Endothelial cell of umbilical vein (primary cell): Measurements from ENCODE around the gene SLC17A2. TPM values are rescaled to one million over a fixed set of nuclear protein-coding genes. Genes with fewer than 3 reads are reported as not detected.

ENCODE experiments used
- Bru-seq: library from RNA; stranded (reverse); fragments of 400-500 nt; gene quantifications from one replicate; lab custom pipeline; 2021; lab: Mats Ljungman, UMichigan
- BruChase-seq, 2 experiments: library from RNA; stranded (reverse); fragments of 400-500 nt; gene quantifications; one replicate each; lab custom pipeline; 2021; lab: Mats Ljungman, UMichigan
- BruUV-seq: library from RNA; stranded (reverse); fragments of 400-500 nt; replicated peaks from 2 replicates; lab custom pipeline; 2021; lab: Mats Ljungman, UMichigan
- CTCF ChIA-PET: fragments of 300-600, 350-600 bp; sonication (Branson Sonifier 250); formaldehyde crosslinking; loops from one replicate; lab custom pipeline; 2021; ENCODE audit warnings: antibody characterized with exemption, inconsistent platforms; lab: Charles Lee
- POLR2A ChIA-PET: fragments of 300-600, 350-600 bp; sonication (Branson Sonifier 250); formaldehyde crosslinking; loops from one replicate; lab custom pipeline; 2021; ENCODE audit warnings: antibody characterized with exemption, inconsistent platforms; lab: Charles Lee
- DNase-seq: peaks from one replicate; pipeline ENCODE4 v3.0.0-alpha.2; 2011; ENCODE audit warnings: low read depth, low spot score
- FAIRE-seq: peaks from 2 replicates; lab custom pipeline; 2011; peaks lifted over from hg19 to GRCh38; lab: Jason Lieb, UNC
- H2AFZ ChIP-seq: 2 replicates; pipeline ENCODE4 v1.6.0; 2012; ENCODE audit warnings: low read depth, low read length, control low read depth, inconsistent platforms
- H3K27ac ChIP-seq: 2 replicates; pipeline ENCODE4 v1.5.1; 2011; ENCODE audit warnings: low read depth, mild to moderate bottlenecking, control low read depth, low read length, moderate library complexity; ENCODE audit not compliant: insufficient read depth
- H3K27me3 ChIP-seq, 2 experiments: 2 replicates each; pipeline versions ENCODE4 v1.6.0 to v1.6.1; 2011; ENCODE audit warnings: low read length in 2 of 2, mixed read lengths in 1 of 2; ENCODE audit not compliant: control insufficient read depth in 2 of 2, insufficient read depth in 2 of 2
- H3K36me3 ChIP-seq, 2 experiments: 2 replicates in 1 of 2; 3 replicates in 1 of 2; pipeline ENCODE4 v1.5.1; 2011; ENCODE audit warnings: low read length in 2 of 2, mild to moderate bottlenecking in 1 of 2, moderate library complexity in 1 of 2; ENCODE audit not compliant: control insufficient read depth in 2 of 2, insufficient read depth in 2 of 2; ENCODE audit errors: extremely low read depth in 1 of 2
- H3K4me1 ChIP-seq: 3 replicates; pipeline ENCODE4 v1.5.1; 2011; ENCODE audit warnings: mild to moderate bottlenecking, low read length; ENCODE audit not compliant: control insufficient read depth, insufficient read depth; ENCODE audit errors: extremely low read depth
- H3K4me2 ChIP-seq: 2 replicates; pipeline ENCODE4 v1.6.1; 2011; ENCODE audit warnings: low read length, control low read depth, mixed read lengths; ENCODE audit not compliant: insufficient read depth
- H3K4me3 ChIP-seq, 3 experiments: fragments of 200-600 bp in 1 of 3; sonication (generic), shearing (Covaris generic) in 1 of 3; replicated peaks in 1 of 3; 2 replicates each; pipeline ENCODE4 v1.5.1; 2011 to 2016; ENCODE audit warnings: control low read depth in 3 of 3, low read length in 3 of 3, mild to moderate bottlenecking in 2 of 3, inconsistent platforms in 1 of 3, low read depth in 1 of 3, moderate library complexity in 1 of 3; ENCODE audit not compliant: insufficient read depth in 1 of 3
- H3K79me2 ChIP-seq: 2 replicates; pipeline ENCODE4 v1.6.0; 2012; ENCODE audit warnings: low read length, inconsistent platforms; ENCODE audit not compliant: control insufficient read depth, insufficient read depth
- H3K9ac ChIP-seq: replicated peaks from 2 replicates; pipeline ENCODE3; 2011; ENCODE audit warnings: low read length, control low read depth; ENCODE audit not compliant: insufficient read depth; ENCODE audit errors: extremely low read depth
- H3K9me1 ChIP-seq: replicated peaks from 3 replicates; pipeline ENCODE4 v1.6.0; 2011; ENCODE audit warnings: mild to moderate bottlenecking, low read length; ENCODE audit not compliant: control insufficient read depth, insufficient read depth; ENCODE audit errors: extremely low read depth
- H3K9me3 ChIP-seq: replicated peaks from 2 replicates; pipeline ENCODE4 v1.5.1; 2012; ENCODE audit warnings: low read length, inconsistent platforms; ENCODE audit not compliant: control insufficient read depth, insufficient read depth
- H4K20me1 ChIP-seq: replicated peaks from 2 replicates; pipeline ENCODE3; 2011; ENCODE audit warnings: mild to moderate bottlenecking, low read length; ENCODE audit not compliant: control insufficient read depth, insufficient read depth; ENCODE audit errors: extremely low read depth
- EZH2 ChIP-seq: IDR thresholded peaks from 2 replicates; pipeline ENCODE4 v1.6.1; 2012; ENCODE audit warnings: borderline replicate concordance, low read depth, mild to moderate bottlenecking, moderate library complexity, low read length, inconsistent platforms; ENCODE audit not compliant: severe bottlenecking
- FOS ChIP-seq: IDR thresholded peaks from 2 replicates; pipeline ENCODE4 v1.6.1; 2011; ENCODE audit warnings: mild to moderate bottlenecking, low read length, moderate library complexity, borderline replicate concordance; ENCODE audit not compliant: insufficient read depth
- GATA2 ChIP-seq: IDR thresholded peaks from 2 replicates; pipeline ENCODE4 v1.7.0; 2011; ENCODE audit warnings: low read depth, mild to moderate bottlenecking, moderate library complexity, mixed read lengths, low read length; ENCODE audit not compliant: insufficient read length, insufficient read depth
- JUN ChIP-seq: IDR thresholded peaks from 2 replicates; pipeline ENCODE4 v1.6.1; 2011; ENCODE audit warnings: borderline replicate concordance, low read depth; ENCODE audit not compliant: insufficient read length, insufficient read depth
- MAX ChIP-seq: IDR thresholded peaks from 2 replicates; pipeline ENCODE4 v1.6.1; 2011; ENCODE audit not compliant: insufficient read depth, insufficient read length
- MYC ChIP-seq: IDR thresholded peaks from one replicate; pipeline ENCODE4 v1.6.1; 2011; ENCODE audit warnings: mild to moderate bottlenecking, low read depth, low read length
- POLR2A ChIP-seq: IDR thresholded peaks from 2 replicates; pipeline ENCODE4 v1.6.1; 2012; ENCODE audit warnings: low read depth, mild to moderate bottlenecking, control low read depth, low read length
- POLR2AphosphoS5 ChIP-seq: IDR thresholded peaks from 2 replicates; pipeline ENCODE4 v1.6.1; 2012; ENCODE audit warnings: low read depth, mild to moderate bottlenecking, control low read depth, low read length, moderate library complexity; ENCODE audit not compliant: insufficient read depth
- dilution Hi-C: fragments of 300-500 bp; cut with MboI; formaldehyde crosslinking; loops from one replicate; pipeline ENCODE4 v1.15.0; 2019; ENCODE audit warnings: low sequenced_read_pairs; ENCODE audit not compliant: extremely low pct_ligation_motif_present
- intact Hi-C: fragments of 100-400 bp; cut with micrococcal nuclease; formaldehyde crosslinking; loops from one replicate; pipeline ENCODE4 v1.10.0; 2022
- long read RNA-seq: library from polyadenylated mRNA; stranded (forward); transcript quantifications from one replicate; pipeline ENCODE4 v2.0.0, GENCODE V29; 2021
- polyA minus RNA-seq, 3 experiments: library from RNA; depleted of rRNA, polyadenylated mRNA; stranded (reverse); fragments of >200 nt; gene quantifications; 1 replicate in 1 of 3; 2 replicates in 2 of 3; pipeline ENCODE4 v1.2.3, GENCODE V29; 2011
- polyA plus RNA-seq, 4 experiments: library from polyadenylated mRNA; depleted of rRNA in 3 of 4; stranded (reverse) in 3 of 4; unstranded in 1 of 4; fragments of >200 nt; gene quantifications; 2 replicates each; pipeline versions ENCODE4 v1.2.1 to v1.2.3, GENCODE V29; 2011 to 2012; ENCODE audit warnings: missing spikeins in 1 of 4
- total RNA-seq: library from RNA; stranded (reverse); gene quantifications from 2 replicates; pipeline ENCODE4 v1.2.3, GENCODE V29; 2021

SLC17A2 gene, protein sequence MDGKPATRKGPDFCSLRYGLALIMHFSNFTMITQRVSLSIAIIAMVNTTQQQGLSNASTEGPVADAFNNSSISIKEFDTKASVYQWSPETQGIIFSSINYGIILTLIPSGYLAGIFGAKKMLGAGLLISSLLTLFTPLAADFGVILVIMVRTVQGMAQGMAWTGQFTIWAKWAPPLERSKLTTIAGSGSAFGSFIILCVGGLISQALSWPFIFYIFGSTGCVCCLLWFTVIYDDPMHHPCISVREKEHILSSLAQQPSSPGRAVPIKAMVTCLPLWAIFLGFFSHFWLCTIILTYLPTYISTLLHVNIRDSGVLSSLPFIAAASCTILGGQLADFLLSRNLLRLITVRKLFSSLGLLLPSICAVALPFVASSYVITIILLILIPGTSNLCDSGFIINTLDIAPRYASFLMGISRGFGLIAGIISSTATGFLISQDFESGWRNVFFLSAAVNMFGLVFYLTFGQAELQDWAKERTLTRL
- total RNA-seq = not detected in 2 replicates
- polyA plus RNA-seq = not detected in 2 replicates
- not detected in 2 replicates for polyA plus RNA-seq (2011; cell fraction: cytosol; rRNA removed)
- not detected in 2 replicates for polyA plus RNA-seq (2011; cell fraction: nucleus; rRNA removed)
- polyA plus RNA-seq (2012) = not detected in 2 replicates
- not detected in 2 replicates for polyA minus RNA-seq
- not detected for polyA minus RNA-seq (2011; cell fraction: cytosol; rRNA and poly(A)+ RNA removed)
- not detected in 2 replicates for polyA minus RNA-seq (2011; cell fraction: nucleus; rRNA and poly(A)+ RNA removed)
- not detected for Bru-seq, nascent RNA
- not detected for BruChase-seq, experiment 1, labeled RNA remaining after a 6-hour chase
- BruChase-seq, experiment 2, labeled RNA remaining after a 2-hour chase = not detected
- long read RNA-seq = 0 reads

DNA sequence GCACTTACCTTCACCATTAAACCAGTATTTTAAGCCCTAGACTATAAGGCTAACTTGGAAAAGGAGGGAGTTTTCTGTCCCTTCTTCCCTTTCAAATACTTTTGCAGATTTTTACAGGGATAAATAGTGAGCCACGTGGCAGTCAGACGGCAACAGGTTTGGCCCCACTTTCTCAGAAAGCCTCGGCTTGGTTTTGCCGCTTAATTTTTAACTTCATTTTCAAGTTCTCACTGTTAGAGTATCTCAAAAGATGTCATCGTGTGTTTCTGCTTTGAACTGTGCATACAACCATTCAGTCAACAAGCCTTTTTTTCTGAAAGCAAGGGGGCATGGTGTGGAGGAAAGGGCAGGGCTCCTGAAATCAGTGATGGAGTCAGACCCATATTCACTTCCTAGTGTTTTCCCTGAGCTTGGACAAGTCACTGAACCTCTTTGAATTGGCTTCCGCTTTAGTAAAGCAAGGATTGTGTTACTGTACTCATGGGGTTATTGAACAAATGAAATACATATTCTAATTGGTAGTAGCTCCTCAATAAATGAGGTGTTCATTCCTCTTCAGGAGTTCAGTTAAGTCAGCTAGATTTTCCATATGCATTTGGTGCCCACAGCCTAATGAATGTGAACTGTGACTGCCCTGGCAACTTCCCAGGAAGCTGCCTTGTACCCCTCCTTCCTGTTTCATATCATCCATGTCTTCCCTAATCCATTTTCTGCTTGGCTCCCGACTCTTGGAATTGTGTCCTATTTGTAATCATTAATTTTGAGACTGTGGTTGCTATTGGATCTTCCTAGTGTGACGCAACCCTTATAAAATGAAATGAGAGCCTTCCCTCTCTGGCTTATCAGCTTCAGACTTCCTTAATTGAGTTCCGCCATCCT is at the start of gene SLC17A2:
TSS of gene SLC17A2 (minus strand) at position 160 of the 879 bp plus-strand sequence. CDS start 4,895 bp downstream, outside the sequence.
- DNase-seq (peak; percentile 13), FAIRE-seq (no peak)
- BruUV-seq = no TSS peak
- ChIA-PET CTCF (no interaction called here), POLR2A (no interaction called here)
- H2AFZ ChIP-seq = no peak within 1 kb of the TSS
- no peaks in the 10 kb centered on the region for H3K27me3 ChIP-seq
- intact Hi-C loops = no loop called here
- H3K4me3 ChIP-seq = no peak within 1 kb of the TSS
- H3K79me2 ChIP-seq = no peaks in the 10 kb centered on the region
- no peak within 1 kb of the TSS for H3K4me2 ChIP-seq
- no peak within 1 kb of the TSS for H3K27ac ChIP-seq
- no peaks in the 10 kb centered on the region for H4K20me1 ChIP-seq
- no peaks in the 10 kb centered on the region for H3K9me1 ChIP-seq
- no peaks in the 10 kb centered on the region for H3K36me3 ChIP-seq
- no peak within 1 kb of the TSS for H3K9ac ChIP-seq
- dilution Hi-C loops = no loop called here
- no peaks in the 10 kb centered on the region for H3K9me3 ChIP-seq
- H3K4me1 ChIP-seq = no peaks in the 10 kb centered on the region
- no peak for TF ChIP-seq POLR2A
- TF ChIP-seq JUN = no peak
- no peak for TF ChIP-seq FOS
- TF ChIP-seq EZH2 = no peak
- no peak for TF ChIP-seq POLR2AphosphoS5
- no peak for TF ChIP-seq MAX
- TF ChIP-seq GATA2 = no peak
- TF ChIP-seq MYC = no peak
